Chondrocyte (in vitro differentiated cells): Measurements from ENCODE around the gene CBX7. TPM values are rescaled to one million over a fixed set of nuclear protein-coding genes. Genes with fewer than 3 reads are reported as not detected.
A peak's percentile ranks its signal among the peaks of the same experiment; 100 is the strongest.

ENCODE experiments used
- DNase-seq: peaks from one replicate; pipeline ENCODE4 v3.0.0; 2021; ENCODE audit warnings: mixed read lengths, low spot score
- H3K27ac Mint-ChIP-seq: one replicate; pipeline ENCODE4 v1.8.0; 2021; ENCODE audit warnings: mild to moderate bottlenecking, moderate library complexity, mixed read lengths; ENCODE audit not compliant: unreplicated experiment
- H3K27me3 Mint-ChIP-seq: 2 replicates; pipeline ENCODE4 v1.8.0; 2021; ENCODE audit warnings: low read depth, mixed read lengths
- H3K36me3 Mint-ChIP-seq: 2 replicates; pipeline ENCODE4 v1.8.0; 2021; ENCODE audit warnings: low read depth, mixed read lengths
- H3K4me1 Mint-ChIP-seq: 2 replicates; pipeline ENCODE4 v1.8.0; 2021; ENCODE audit warnings: low read depth, mild to moderate bottlenecking, mixed read lengths
- H3K4me3 Mint-ChIP-seq: one replicate; pipeline ENCODE4 v1.8.0; 2021; ENCODE audit warnings: mild to moderate bottlenecking, moderate library complexity, mixed read lengths; ENCODE audit not compliant: unreplicated experiment
- H3K9me3 Mint-ChIP-seq: 2 replicates; pipeline ENCODE4 v1.8.0; 2021; ENCODE audit warnings: low read depth, mixed read lengths
- total RNA-seq: library from RNA; stranded (reverse); gene quantifications from 3 replicates; pipeline ENCODE4 v1.2.1, GENCODE V29; 2021
- TF ChIP-seq, protein P1 (sequence below): fragments of 200-600 bp; sonication (generic); IDR thresholded peaks from 2 replicates; pipeline ENCODE4 v1.5.0; 2021; ENCODE audit warnings: antibody characterized with exemption, mild to moderate bottlenecking, moderate library complexity

The CBX7 gene
- total RNA-seq, 1 donor from 2014 or later = 4.7 TPM

DNA sequence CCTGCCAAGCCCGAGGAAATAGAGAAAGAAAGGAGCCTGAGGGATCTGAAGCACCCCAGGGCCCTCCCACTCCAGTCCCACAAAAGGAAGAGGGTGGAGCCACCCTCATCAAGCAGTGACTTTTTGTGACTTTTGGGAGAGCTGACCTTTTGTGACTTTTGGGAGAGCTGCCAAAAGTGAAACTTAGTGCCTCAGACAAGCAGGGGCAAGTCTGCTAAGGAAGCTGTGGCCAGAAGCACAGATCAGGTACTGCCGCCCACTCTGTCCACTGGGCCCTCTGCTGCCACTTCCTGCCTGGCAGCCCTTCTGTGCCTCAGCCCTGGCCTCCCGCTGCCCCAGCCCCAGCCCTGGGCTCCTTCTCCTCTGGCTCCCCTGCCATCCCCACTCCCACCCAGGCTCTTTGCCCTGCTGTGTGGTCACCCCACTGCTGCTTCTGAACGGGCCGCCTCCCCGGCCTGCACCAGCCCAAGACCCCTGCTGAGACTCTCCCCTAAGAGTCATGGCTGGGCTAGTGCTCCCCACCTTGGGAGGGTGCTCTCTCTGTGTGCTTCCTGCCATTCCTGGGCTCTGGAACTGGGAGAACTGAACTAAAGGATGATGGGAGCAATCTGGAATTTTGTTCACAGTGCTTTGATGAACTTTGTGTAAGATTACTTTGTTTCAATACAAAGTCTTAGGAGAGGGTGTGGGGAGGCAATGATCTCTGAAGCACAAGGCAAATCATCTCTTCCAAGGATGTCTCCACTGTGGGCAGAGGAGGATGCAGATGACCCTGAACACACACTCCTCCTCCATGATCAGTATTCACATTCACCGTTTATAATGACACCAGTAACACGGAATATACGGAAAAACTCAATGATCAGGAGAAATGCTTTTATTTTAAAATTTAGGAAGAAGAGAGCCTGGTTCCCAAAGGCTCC is 55.1 kb downstream of the CBX7 start, which contains the start of gene APOBEC3H:
APOBEC3H (plus strand) TSS at position 147 of the 923 bp plus-strand sequence. CDS start 3,035 bp downstream, outside the sequence.
- peak; percentile 83 for DNase-seq

DNA sequence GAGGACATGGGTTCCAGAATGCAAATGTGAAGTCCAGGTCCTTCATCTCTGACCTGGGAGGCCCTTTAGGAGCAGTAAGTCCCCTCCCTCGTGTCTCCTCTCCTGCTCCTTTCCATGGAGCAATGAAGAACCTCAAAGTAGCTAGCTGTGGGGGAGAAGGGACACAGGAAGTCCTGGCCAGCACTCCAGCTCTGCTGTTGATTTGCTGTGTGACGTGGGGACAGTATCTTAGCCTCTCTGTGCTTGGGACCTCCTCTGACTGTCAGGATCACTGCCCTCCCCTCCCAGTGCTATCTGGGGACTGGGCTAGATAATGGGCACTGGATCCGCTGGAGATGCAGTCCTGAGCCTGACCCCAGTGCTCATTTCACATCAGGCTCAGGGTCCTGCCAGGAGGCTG is 56.5 kb downstream of the CBX7 start:
- Mint-ChIP-seq H3K27ac (no peak overlapping the region), H3K9me3 (no peaks in the 10 kb centered on the region)

More for the DNA sequence above, 55.1 kb downstream of the CBX7 start, which contains the start of gene APOBEC3H:
- Mint-ChIP-seq H3K9me3 (no peaks in the 10 kb centered on the region), H3K36me3 (no peaks in the 10 kb centered on the region), H3K27ac (no peak within 1 kb of the TSS), H3K4me3 (no peak within 1 kb of the TSS), H3K27me3 (peaks cover 4% of the 10 kb centered on the region), H3K4me1 (peaks cover 9% of the 10 kb centered on the region)
- TF ChIP-seq, protein P1, sequence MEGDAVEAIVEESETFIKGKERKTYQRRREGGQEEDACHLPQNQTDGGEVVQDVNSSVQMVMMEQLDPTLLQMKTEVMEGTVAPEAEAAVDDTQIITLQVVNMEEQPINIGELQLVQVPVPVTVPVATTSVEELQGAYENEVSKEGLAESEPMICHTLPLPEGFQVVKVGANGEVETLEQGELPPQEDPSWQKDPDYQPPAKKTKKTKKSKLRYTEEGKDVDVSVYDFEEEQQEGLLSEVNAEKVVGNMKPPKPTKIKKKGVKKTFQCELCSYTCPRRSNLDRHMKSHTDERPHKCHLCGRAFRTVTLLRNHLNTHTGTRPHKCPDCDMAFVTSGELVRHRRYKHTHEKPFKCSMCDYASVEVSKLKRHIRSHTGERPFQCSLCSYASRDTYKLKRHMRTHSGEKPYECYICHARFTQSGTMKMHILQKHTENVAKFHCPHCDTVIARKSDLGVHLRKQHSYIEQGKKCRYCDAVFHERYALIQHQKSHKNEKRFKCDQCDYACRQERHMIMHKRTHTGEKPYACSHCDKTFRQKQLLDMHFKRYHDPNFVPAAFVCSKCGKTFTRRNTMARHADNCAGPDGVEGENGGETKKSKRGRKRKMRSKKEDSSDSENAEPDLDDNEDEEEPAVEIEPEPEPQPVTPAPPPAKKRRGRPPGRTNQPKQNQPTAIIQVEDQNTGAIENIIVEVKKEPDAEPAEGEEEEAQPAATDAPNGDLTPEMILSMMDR = no peak

DNA sequence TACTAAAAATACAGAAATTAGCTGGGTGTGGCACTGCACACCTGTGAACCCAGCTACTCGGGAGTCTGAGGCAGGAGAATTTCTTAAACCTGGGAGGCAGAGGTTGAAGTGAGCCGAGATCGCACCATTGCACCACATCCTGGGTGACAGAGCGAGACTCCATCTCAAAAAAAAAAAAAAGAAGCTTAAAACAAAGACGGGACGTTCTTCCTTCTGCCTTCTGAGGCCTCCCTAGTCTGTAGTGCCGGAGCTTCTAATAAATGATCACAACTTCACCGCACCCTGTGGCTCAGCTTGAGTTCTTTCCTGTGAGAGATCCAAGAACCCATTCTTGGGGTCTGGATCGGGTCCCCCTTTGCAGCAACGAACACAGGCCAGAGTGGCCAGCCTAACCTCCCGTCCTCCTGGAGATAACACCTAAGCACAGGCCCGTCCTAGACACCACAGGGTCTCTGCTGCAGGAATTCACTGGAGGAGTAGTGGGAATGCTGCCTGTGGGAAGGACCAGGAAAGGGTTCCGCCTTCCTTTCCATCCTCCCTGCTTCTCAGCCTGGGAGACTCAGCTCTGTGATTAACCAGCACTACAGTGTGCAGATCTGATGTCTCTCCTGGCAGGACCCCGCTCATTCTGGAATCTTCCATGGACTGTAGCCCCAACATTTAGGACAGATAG is 57.6 kb downstream of the CBX7 start:
- Mint-ChIP-seq H3K4me1 (peaks cover 9% of the 10 kb centered on the region), H3K4me3 (no peak overlapping the region), H3K9me3 (no peaks in the 10 kb centered on the region), H3K36me3 (no peaks in the 10 kb centered on the region), H3K27ac (no peak overlapping the region), H3K27me3 (peaks cover 14% of the 10 kb centered on the region)
- no peak for DNase-seq
- TF ChIP-seq, protein P1 = no peak

More for the DNA sequence above, 56.5 kb downstream of the CBX7 start:
- Mint-ChIP-seq H3K27me3 (peaks cover 12% of the 10 kb centered on the region), H3K4me1 (peaks cover 9% of the 10 kb centered on the region), H3K4me3 (no peak overlapping the region), H3K36me3 (no peaks in the 10 kb centered on the region)
- DNase-seq = no peak
- TF ChIP-seq, protein P1 = no peak

DNA sequence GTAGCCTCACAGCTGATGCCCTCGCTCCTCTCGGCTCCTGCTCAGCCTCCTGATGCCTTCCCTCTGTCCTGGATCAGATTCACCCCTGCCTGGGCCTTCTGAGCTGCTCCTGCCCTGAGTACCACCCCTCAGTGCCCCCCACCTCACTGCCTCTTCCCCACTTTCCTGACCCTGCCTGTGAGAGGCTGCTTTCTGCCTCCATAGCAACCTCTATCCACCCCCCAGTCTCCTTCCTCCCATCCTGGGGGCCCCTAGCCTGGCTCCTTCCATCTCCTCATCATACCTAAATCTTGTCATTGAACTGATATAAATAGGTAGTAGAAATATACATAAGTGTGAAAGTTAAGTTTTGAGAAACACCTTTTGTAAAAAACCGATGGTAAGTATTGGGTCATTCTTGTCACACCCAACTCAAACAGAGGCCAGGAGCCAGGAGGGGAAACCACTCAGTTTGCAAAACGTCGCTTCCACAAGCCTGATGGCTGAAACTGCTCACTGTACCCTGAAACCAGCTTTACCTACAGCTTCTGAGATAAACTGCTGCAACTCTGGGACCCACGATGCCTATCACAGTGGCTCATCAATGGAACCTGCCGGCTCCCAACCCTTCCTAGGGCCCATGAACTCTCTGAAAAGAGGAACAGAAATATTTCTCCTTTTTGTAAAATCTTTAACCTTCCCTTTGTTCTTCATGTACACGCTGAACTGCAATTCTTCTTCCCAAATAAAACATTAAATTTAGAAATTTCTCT is 60.2 kb downstream of the CBX7 start:
- Mint-ChIP-seq H3K27ac (no peak overlapping the region), H3K36me3 (no peaks in the 10 kb centered on the region), H3K4me1 (peaks cover 4% of the 10 kb centered on the region), H3K9me3 (no peaks in the 10 kb centered on the region), H3K4me3 (no peak overlapping the region), H3K27me3 (peaks cover 15% of the 10 kb centered on the region)
- DNase-seq = no peak
- TF ChIP-seq, protein P1 = no peak
